ENCODE measurements around the gene EIF4B. TPM values are rescaled to one million over a fixed set of nuclear protein-coding genes. Genes with fewer than 3 reads are reported as not detected.

EIF4B gene
- total and polyA plus RNA-seq, 2 donors (not counting 1 experiment from before 2014, with no cell fraction given) = 252 to 674 TPM

DNA sequence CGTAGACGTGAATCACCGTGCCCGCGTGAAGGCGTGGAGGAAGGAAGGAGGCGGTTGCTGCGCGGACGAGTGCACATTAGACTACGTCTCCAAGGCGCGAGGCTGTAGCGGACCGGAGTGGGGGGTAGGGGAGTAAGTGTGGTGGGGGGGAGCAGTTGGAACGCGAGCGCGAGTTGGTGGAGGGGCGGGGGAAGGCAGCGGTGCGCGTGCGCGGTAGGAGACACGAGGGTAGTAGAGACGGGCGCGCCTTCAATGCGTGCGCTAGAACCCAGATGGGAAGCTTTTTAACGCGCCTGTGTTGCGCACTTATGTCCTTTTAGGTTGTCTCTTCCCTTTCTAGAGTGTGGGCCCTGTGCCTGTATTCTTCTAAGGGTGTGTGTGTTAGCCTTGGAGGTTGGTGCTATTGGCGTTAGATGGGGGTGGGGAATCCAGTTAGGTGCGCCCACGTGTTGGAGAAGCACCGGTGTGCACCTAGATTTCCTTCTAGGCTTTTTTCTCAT, 604 bp downstream of the EIF4B start:
- H3K9me3 Mint-ChIP-seq (ENCODE audit: insufficient read depth) = no peaks in the 10 kb centered on the region
- peak; percentile 9 for ATAC-seq (ENCODE audit: low read depth)
- peak overlapping the region; percentile 72 to 100 (median 82) for H3K4me3 ChIP-seq (ENCODE audit: control extremely low read depth in 1 of 5, extremely low read depth in 1 of 5, insufficient read depth in 1 of 5, low read depth in 2 of 5, low read length in 4 of 5)
- H3K4me2 ChIP-seq (replicated peaks; ENCODE audit: low read depth, low read length, poor library complexity, severe bottlenecking) = peak overlapping the region; percentile 77
- no peaks in the 10 kb centered on the region for H3K9me3 ChIP-seq (ENCODE audit: control extremely low read depth in 1 of 3, control insufficient read depth in 2 of 3, insufficient read depth in 1 of 3, low read length in 2 of 3)
- ChIA-PET CTCF (interaction anchor here (1.0 to 1.1 kb wide), 3 partner anchors 19 to 122 kb away, joined by 3 read pairs; no protein-coding TSS in a partner anchor), POLR2A (interaction anchor here (0.6 to 1.0 kb wide), 3 partner anchors 41 to 571 kb away, joined by 3 to 6 read pairs (median 4); partner anchors contain the start of genes CSAD and ZNF740)
- DNase-seq = peak; percentile 86
- peaks cover 51% of the 10 kb centered on the region for H3K4me1 Mint-ChIP-seq
- H3K27me3 Mint-ChIP-seq = no peaks in the 10 kb centered on the region
- peak overlapping the region; percentile 89 for H2AFZ ChIP-seq (ENCODE audit: insufficient read depth, low read depth, low read length, poor library complexity, severe bottlenecking)
- intact Hi-C loops (cut with micrococcal nuclease) = loop anchor here (1.0 to 10.0 kb wide), 9 partner anchors 40 to 1790 kb away; partner anchors contain the start of genes ACVR1B, ATP5MC2, CISTR and CSAD
- H3K27ac Mint-ChIP-seq = peak overlapping the region; percentile 98
- peak overlapping the region; percentile 98 for H3K4me3 Mint-ChIP-seq
- H3K27me3 ChIP-seq (replicated peaks in 1 of 4; ENCODE audit: control extremely low read depth in 1 of 4, control insufficient read depth in 3 of 4, insufficient read depth in 4 of 4, low read length in 3 of 4) = no peaks in the 10 kb centered on the region
- peaks cover 60% of the 10 kb centered on the region for H3K79me2 ChIP-seq (ENCODE audit: control insufficient read depth, insufficient read depth, low read length)
- H3K9ac ChIP-seq (ENCODE audit: low read length) = peak overlapping the region; percentile 76
- peaks cover 55% of the 10 kb centered on the region for H4K20me1 ChIP-seq (ENCODE audit: control insufficient read depth, insufficient read depth, low read length, poor library complexity, severe bottlenecking)
- H3K27ac ChIP-seq (ENCODE audit: low read length in 2 of 2) = peak overlapping the region; percentile 79 to 92
- peaks cover 38 to 48% of the 10 kb centered on the region in 2 donors for H3K4me1 ChIP-seq (ENCODE audit: control insufficient read depth in 2 of 2, insufficient read depth in 2 of 2, low read length in 2 of 2)
- TF ChIP-seq CTCF (IDR thresholded peaks at IDR 0.05) = no peak
- TF ChIP-seq EZH2 (IDR thresholded peaks at IDR 0.05; ENCODE audit: borderline replicate concordance, insufficient read depth, low read depth, low read length, poor library complexity, severe bottlenecking) = no peak
- 0% methylated on average over 38 of the region's 38 CpGs for WGBS (ENCODE audit: insufficient coverage)
- peaks cover 0 to 19% of the 10 kb centered on the region in 2 experiments for H3K36me3 ChIP-seq (replicated peaks in 1 of 2; ENCODE audit: control extremely low read depth in 1 of 2, control insufficient read depth in 1 of 2, extremely low read depth in 1 of 2, insufficient read depth in 2 of 2, low read length in 1 of 2)

- Histone ChIP-seq H2AFZ (ENCODE audit: insufficient read depth, low read depth, low read length, poor library complexity, severe bottlenecking) (peak overlapping the region; percentile 89), H3K9me3 (ENCODE audit: control extremely low read depth in 1 of 3, control insufficient read depth in 2 of 3, insufficient read depth in 1 of 3, low read length in 2 of 3) (no peaks in the 10 kb centered on the region), H3K4me2 (replicated peaks; ENCODE audit: low read depth, low read length, poor library complexity, severe bottlenecking) (peak overlapping the region; percentile 77), H3K36me3 (replicated peaks in 1 of 2; ENCODE audit: control extremely low read depth in 1 of 2, control insufficient read depth in 1 of 2, extremely low read depth in 1 of 2, insufficient read depth in 2 of 2, low read length in 1 of 2) (peaks cover 0 to 19% of the 10 kb centered on the region in 2 experiments), H3K4me1 (ENCODE audit: control insufficient read depth in 2 of 2, insufficient read depth in 2 of 2, low read length in 2 of 2) (peaks cover 38 to 48% of the 10 kb centered on the region in 2 donors), H4K20me1 (ENCODE audit: control insufficient read depth, insufficient read depth, low read length, poor library complexity, severe bottlenecking) (peaks cover 59% of the 10 kb centered on the region), H3K79me2 (ENCODE audit: control insufficient read depth, insufficient read depth, low read length) (peaks cover 64% of the 10 kb centered on the region), H3K27ac (ENCODE audit: low read length in 2 of 2) (peak overlapping the region in 1 of 2 donors; percentile 92), H3K27me3 (replicated peaks in 1 of 4; ENCODE audit: control extremely low read depth in 1 of 4, control insufficient read depth in 3 of 4, insufficient read depth in 4 of 4, low read length in 3 of 4) (no peaks in the 10 kb centered on the region), H3K9ac (ENCODE audit: low read length) (peak overlapping the region; percentile 76), H3K4me3 (ENCODE audit: control extremely low read depth in 1 of 5, extremely low read depth in 1 of 5, insufficient read depth in 1 of 5, low read depth in 2 of 5, low read length in 4 of 5) (peak overlapping the region; percentile 50 to 100 (median 82))
- POLR2A ChIA-PET = no interaction called here
- CTCF ChIA-PET = interaction anchor here (1.5 kb wide), 1 partner anchor 39 kb away, joined by 3 read pairs; no protein-coding TSS in a partner anchor
- Mint-ChIP-seq H3K4me3 (peak overlapping the region; percentile 98), H3K27me3 (no peaks in the 10 kb centered on the region), H3K9me3 (ENCODE audit: insufficient read depth) (no peaks in the 10 kb centered on the region), H3K27ac (peak overlapping the region; percentile 98), H3K4me1 (peaks cover 54% of the 10 kb centered on the region)
- intact Hi-C loops (cut with micrococcal nuclease) = loop anchor here (2.0 to 10.0 kb wide), 5 partner anchors 39 to 1790 kb away; partner anchors contain the start of genes ACVR1B, ATP5MC2, CISTR and POU6F1
- DNase-seq = no peak
- TF ChIP-seq EZH2 (IDR thresholded peaks at IDR 0.05; ENCODE audit: borderline replicate concordance, insufficient read depth, low read depth, low read length, poor library complexity, severe bottlenecking) (no peak), CTCF (IDR thresholded peaks at IDR 0.05) (no peak)
- no CpG with 5 or more reads among the region's 4 CpGs for WGBS (ENCODE audit: insufficient coverage)
- no peak for ATAC-seq (ENCODE audit: low read depth)
Observed at GRCh38 chr12:53007343-53007742, 1.1 kb downstream of the EIF4B start.
